DND-41 (cell line): Measurements from ENCODE around the gene ZBTB32.
"Not testable (repeated sequence)": the region's sequence is repeated elsewhere in the genome, so short reads cannot be mapped to it uniquely, and the experiment has no call there.

Experiments
- EZH2 ChIP-seq: IDR thresholded peaks from 3 replicates; pipeline ENCODE4 v1.6.1; 2012; ENCODE audit warnings: borderline replicate concordance, low read depth, mild to moderate bottlenecking, moderate library complexity, low read length, inconsistent platforms; ENCODE audit not compliant: severe bottlenecking
- TF ChIP-seq, protein P1 (sequence below): IDR thresholded peaks from 2 replicates; pipeline ENCODE4 v1.5.1; 2012; ENCODE audit warnings: borderline replicate concordance, low read length, moderate library complexity, mild to moderate bottlenecking; ENCODE audit not compliant: poor library complexity, severe bottlenecking; ENCODE audit errors: extremely low read depth

DNA sequence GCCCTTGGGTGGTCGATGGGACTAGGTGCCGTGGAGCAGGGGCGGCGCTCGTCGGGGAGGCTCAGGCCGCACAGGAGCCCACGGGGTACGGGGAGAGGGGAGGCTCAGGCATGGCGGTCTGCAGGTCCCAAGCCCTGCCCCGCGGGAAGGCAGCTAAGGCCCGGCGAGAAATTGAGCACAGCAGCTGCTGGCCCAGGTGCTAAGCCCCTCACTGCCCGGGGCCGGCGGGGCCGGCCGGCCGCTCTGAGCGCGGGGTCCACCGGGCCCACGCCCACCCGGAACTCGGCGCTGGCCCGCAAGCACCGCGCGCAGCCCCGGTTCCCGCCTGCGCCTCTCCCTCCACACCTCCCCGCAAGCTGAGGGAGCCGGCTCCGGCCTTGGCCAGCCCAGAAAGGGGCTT is 13.3 kb upstream of the ZBTB32 start:
- not testable (repeated sequence) for TF ChIP-seq EZH2
- TF ChIP-seq, protein P1, sequence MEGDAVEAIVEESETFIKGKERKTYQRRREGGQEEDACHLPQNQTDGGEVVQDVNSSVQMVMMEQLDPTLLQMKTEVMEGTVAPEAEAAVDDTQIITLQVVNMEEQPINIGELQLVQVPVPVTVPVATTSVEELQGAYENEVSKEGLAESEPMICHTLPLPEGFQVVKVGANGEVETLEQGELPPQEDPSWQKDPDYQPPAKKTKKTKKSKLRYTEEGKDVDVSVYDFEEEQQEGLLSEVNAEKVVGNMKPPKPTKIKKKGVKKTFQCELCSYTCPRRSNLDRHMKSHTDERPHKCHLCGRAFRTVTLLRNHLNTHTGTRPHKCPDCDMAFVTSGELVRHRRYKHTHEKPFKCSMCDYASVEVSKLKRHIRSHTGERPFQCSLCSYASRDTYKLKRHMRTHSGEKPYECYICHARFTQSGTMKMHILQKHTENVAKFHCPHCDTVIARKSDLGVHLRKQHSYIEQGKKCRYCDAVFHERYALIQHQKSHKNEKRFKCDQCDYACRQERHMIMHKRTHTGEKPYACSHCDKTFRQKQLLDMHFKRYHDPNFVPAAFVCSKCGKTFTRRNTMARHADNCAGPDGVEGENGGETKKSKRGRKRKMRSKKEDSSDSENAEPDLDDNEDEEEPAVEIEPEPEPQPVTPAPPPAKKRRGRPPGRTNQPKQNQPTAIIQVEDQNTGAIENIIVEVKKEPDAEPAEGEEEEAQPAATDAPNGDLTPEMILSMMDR, result not testable (repeated sequence)
